RWPE1 (cell line): ENCODE results near the gene EEPD1.

ENCODE experiments used
- CTCF ChIA-PET: fragments of 350-600 bp; sonication (Branson Sonifier 250); formaldehyde crosslinking; extraction: SDS; loops from one replicate; lab custom pipeline; 2021; lab: Yijun Ruan, JAX
- POLR2A ChIA-PET: fragments of 400-600 bp; formaldehyde crosslinking; extraction: SDS; loops from one replicate; lab custom pipeline; 2020; ENCODE audit warnings: antibody characterized with exemption; ENCODE audit not compliant: low non-redundant PET; lab: Yijun Ruan, JAX
- DNase-seq: peaks from one replicate; pipeline ENCODE4 v3.0.0; 2012; ENCODE audit warnings: low spot score
- H3K27ac ChIP-seq: fragments of 450-650 bp; 2 replicates; pipeline ENCODE4 v1.5.1; 2017
- TF ChIP-seq, protein P1 (sequence below): fragments of 450-650 bp; conservative IDR thresholded peaks from 2 replicates; pipeline ENCODE4 v1.5.1; 2017; ENCODE audit warnings: low read depth, mild to moderate bottlenecking

EEPD1 gene

DNA sequence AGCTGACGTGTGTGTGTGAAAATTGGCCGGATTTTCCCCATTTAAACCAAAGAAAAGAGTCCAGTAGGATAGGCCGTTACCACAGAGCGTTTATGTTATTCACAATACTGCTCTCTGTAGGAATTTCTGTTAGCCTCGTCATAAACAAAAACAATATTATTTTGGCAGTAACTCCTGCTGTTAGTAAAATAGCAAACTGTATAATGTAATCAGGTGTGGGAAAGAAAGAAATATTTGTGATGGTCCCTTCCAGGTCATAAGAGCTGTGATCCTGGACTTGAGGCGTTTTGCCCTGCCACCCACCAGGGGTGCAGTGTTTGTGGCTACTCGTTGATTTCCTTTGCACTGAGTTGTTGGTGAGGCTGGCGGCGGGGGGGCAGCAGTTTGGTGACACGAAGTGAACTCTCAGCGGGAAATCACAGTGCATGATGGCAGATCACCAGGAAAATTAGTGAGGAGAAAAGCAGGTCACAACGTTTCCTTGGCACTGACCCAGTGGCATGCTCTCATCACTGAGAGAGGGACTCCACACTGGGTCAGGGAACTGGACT lies 2.8 kb downstream of the EEPD1 start:
- ChIA-PET CTCF (interaction anchor here (0.7 kb wide), 1 partner anchor 9 kb away, joined by 3 read pairs; no protein-coding TSS in a partner anchor), POLR2A (no interaction called here)
- no peak overlapping the region for H3K27ac ChIP-seq
- no peak for DNase-seq
- TF ChIP-seq, protein P1, sequence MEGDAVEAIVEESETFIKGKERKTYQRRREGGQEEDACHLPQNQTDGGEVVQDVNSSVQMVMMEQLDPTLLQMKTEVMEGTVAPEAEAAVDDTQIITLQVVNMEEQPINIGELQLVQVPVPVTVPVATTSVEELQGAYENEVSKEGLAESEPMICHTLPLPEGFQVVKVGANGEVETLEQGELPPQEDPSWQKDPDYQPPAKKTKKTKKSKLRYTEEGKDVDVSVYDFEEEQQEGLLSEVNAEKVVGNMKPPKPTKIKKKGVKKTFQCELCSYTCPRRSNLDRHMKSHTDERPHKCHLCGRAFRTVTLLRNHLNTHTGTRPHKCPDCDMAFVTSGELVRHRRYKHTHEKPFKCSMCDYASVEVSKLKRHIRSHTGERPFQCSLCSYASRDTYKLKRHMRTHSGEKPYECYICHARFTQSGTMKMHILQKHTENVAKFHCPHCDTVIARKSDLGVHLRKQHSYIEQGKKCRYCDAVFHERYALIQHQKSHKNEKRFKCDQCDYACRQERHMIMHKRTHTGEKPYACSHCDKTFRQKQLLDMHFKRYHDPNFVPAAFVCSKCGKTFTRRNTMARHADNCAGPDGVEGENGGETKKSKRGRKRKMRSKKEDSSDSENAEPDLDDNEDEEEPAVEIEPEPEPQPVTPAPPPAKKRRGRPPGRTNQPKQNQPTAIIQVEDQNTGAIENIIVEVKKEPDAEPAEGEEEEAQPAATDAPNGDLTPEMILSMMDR: no peak

DNA sequence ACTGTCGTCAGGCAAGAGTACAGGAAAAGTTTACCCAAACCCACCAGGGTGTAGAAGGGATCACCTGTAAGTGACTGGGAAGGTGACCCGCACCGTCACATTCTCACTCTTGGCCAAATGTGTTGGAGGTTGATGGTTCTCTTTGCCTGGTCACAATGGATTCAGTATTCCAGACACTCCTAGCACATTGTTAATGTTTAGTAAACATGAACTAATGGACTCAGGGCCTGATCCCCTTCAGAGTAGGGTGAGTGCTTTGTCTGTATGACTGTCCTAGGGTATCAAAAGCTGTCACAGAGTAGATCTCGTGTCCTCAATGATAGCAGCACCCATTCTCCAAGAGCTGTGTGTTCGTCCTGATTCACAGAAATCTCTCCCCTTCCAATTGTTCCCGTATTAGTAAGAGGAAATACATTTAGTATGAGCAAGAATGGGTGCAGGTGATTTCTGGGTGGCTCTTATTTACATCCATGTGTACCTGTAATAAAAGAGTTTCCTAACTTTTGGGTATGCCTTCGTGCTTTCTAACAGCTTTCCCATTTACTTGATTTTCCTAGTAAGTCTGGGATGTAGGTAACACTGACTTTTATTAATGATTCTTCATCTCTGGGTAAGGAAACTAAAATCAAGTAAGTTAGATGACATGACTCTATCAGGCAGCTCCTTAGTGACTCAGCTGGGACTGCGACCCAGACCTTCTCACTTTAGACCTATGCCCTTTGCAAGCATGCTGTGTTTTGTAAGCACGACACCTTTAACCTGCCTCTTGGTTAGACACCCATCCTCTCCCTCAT lies 4.7 kb downstream of the EEPD1 start:
- ChIA-PET POLR2A (no interaction called here), CTCF (no interaction called here)
- TF ChIP-seq, protein P1: no peak

DNA sequence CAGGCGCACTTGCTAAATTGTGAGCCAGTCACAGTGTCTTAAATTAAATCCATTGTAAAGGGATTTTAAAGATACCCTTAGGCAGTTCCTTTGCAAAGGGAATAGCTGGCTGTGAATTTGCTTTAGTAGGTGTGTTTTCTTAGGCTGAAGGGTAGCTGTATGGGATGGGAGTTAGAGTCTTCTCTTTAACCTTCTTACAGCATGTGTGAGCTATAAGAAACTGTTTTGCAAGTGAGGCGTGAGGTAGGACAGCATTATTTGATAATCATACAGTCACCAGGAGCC lies 5.2 kb downstream of the EEPD1 start:
- ChIA-PET CTCF (no interaction called here), POLR2A (no interaction called here)
- TF ChIP-seq, protein P1: no peak
- DNase-seq: no peak
- H3K27ac ChIP-seq: no peak overlapping the region

More for the DNA sequence above, 4.7 kb downstream of the EEPD1 start:
- H3K27ac ChIP-seq: no peak overlapping the region
- DNase-seq: peak; percentile 9

DNA sequence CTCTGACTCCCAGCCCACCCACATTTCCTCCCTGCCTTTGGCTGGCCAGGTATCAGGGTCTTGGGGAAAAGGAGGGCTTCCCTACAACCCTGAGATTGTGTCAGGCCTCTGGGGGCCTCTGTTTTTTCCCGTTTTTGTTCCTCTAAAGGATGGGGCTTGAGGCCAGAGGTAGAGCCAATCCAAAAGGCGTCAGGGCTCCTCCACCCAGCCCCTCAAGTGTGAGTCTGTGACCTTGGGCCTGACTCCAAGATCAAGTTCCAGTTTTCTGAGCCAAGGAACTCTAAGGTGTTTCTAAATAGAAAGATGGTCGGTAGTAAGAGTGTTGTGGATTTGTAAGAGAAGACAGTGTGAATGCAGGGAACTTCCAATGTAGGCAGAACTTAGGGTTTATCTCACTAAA lies 6.6 kb downstream of the EEPD1 start:
- no peak overlapping the region for H3K27ac ChIP-seq
- CTCF ChIA-PET: no interaction called here
- TF ChIP-seq, protein P1: no peak
- POLR2A ChIA-PET: no interaction called here
- DNase-seq: no peak

DNA sequence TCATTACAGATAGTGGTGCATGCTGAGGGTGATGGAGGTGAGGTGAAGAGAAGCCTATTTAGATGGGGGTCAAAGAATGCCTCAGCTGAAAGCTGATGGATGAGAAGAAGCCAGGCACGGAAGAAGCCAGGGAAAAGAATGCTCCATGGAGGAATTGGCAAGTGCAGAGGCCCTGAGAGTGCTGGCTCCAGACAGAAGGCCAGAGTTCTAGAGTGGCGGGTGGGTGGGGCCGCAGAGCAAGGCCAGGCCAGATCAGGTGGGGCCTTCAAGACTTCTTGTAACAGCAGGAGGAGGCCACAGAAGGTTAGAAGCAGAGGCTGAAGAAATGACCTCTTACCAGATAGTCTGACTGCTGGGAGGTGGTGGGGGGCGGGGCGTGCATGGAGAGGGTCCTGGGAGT lies 7.3 kb downstream of the EEPD1 start:
- no peak overlapping the region for H3K27ac ChIP-seq
- no peak for DNase-seq
- ChIA-PET POLR2A (no interaction called here), CTCF (interaction anchor here (0.6 kb wide), 1 partner anchor 78 kb away, joined by 4 read pairs; no protein-coding TSS in a partner anchor)
- TF ChIP-seq, protein P1: no peak

DNA sequence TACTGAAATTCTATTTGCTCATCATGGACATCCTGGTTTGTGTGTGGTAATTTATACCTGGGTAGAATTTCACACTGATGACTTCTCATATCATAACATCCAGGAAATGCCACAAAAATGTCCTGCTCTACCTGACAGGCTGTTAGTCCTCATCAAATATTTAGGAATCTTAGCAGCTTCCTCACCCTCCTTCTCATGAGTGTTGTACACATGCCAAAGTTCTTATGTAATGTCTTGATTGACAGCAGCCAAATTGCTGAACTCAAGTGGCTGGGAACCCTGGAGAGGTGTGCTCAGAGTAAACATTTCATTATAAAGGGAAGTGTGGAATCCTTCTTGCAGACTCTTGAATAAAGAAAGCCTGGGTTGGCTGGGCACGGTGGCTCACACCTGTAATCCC lies 8.9 kb downstream of the EEPD1 start:
- no peak overlapping the region for H3K27ac ChIP-seq
- CTCF ChIA-PET: no interaction called here
- POLR2A ChIA-PET: no interaction called here
- TF ChIP-seq, protein P1: no peak
- peak; percentile 47 for DNase-seq
